H9 (cell line): ENCODE measurements around the gene VIPR2. TPM values are rescaled to one million over a fixed set of nuclear protein-coding genes. Genes with fewer than 3 reads are reported as not detected.
A peak's percentile ranks its signal among the peaks of the same experiment; 100 is the strongest.

ENCODE experiments used
- DNase-seq: peaks from one replicate; pipeline ENCODE4 v3.0.0-alpha.2; 2017
- H2AFZ ChIP-seq: one replicate; pipeline ENCODE4 v1.6.1; 2013; ENCODE audit warnings: mild to moderate bottlenecking, low read length, control low read depth, moderate library complexity
- H2AK5ac ChIP-seq: 2 replicates; pipeline ENCODE4 v1.6.1; 2013; ENCODE audit warnings: low read length, control low read depth, mixed read lengths; ENCODE audit not compliant: insufficient read length
- H2BK120ac ChIP-seq: one replicate; pipeline ENCODE4 v1.6.1; 2013; ENCODE audit warnings: low read depth, mild to moderate bottlenecking, low read length, control low read depth, inconsistent platforms; ENCODE audit not compliant: poor library complexity, severe bottlenecking
- H2BK12ac ChIP-seq: 2 replicates; pipeline ENCODE4 v1.6.1; 2013; ENCODE audit warnings: low read length, control low read depth, mixed read lengths, low read depth; ENCODE audit not compliant: insufficient read length
- H2BK15ac ChIP-seq: 2 replicates; pipeline ENCODE4 v1.6.1; 2013; ENCODE audit warnings: low read depth, low read length, control low read depth
- H2BK20ac ChIP-seq: one replicate; pipeline ENCODE4 v1.6.1; 2013; ENCODE audit warnings: low read depth, mild to moderate bottlenecking, low read length, control low read depth, inconsistent platforms; ENCODE audit not compliant: poor library complexity, severe bottlenecking
- H2BK5ac ChIP-seq: 2 replicates; pipeline ENCODE4 v1.6.1; 2013; ENCODE audit warnings: low read length, control low read depth, mixed read lengths; ENCODE audit not compliant: insufficient read length
- H3K14ac ChIP-seq: 2 replicates; pipeline ENCODE4 v1.6.1; 2013; ENCODE audit warnings: low read length, control low read depth; ENCODE audit not compliant: insufficient read depth
- H3K18ac ChIP-seq: 2 replicates; pipeline ENCODE4 v1.6.1; 2013; ENCODE audit warnings: low read depth, mild to moderate bottlenecking, mixed read lengths, low read length, control low read depth; ENCODE audit not compliant: insufficient read length
- H3K23ac ChIP-seq: 2 replicates; pipeline ENCODE4 v1.6.1; 2013; ENCODE audit warnings: low read length, control low read depth, mixed read lengths, low read depth; ENCODE audit not compliant: insufficient read length
- H3K23me2 ChIP-seq: 2 replicates; pipeline ENCODE4 v1.6.1; 2013; ENCODE audit warnings: low read depth, mild to moderate bottlenecking, mixed read lengths, low read length, control low read depth; ENCODE audit not compliant: insufficient read length, poor library complexity, severe bottlenecking
- H3K27ac ChIP-seq: 2 replicates; pipeline ENCODE4 v1.5.1; 2013; ENCODE audit warnings: low read length, control low read depth, mixed read lengths, low read depth; ENCODE audit not compliant: insufficient read length
- H3K27me3 ChIP-seq: 2 replicates; pipeline ENCODE4 v1.6.1; 2013; ENCODE audit warnings: low read length, control low read depth, inconsistent platforms; ENCODE audit not compliant: insufficient read depth
- H3K4ac ChIP-seq: 2 replicates; pipeline ENCODE4 v1.6.1; 2013; ENCODE audit warnings: low read depth, mild to moderate bottlenecking, control low read depth, inconsistent platforms, low read length, moderate library complexity
- H3K4me1 ChIP-seq: 2 replicates; pipeline ENCODE4 v1.6.1; 2013; ENCODE audit warnings: low read length, control low read depth, inconsistent platforms; ENCODE audit not compliant: insufficient read depth
- H3K4me2 ChIP-seq: 2 replicates; pipeline ENCODE4 v1.6.1; 2013; ENCODE audit warnings: low read length, control low read depth, mixed read lengths; ENCODE audit not compliant: insufficient read length, insufficient read depth
- H3K56ac ChIP-seq: 2 replicates; pipeline ENCODE4 v1.6.1; 2013; ENCODE audit warnings: low read depth, mild to moderate bottlenecking, mixed read lengths, low read length, control low read depth; ENCODE audit not compliant: insufficient read length
- H3K79me1 ChIP-seq: 2 replicates; pipeline ENCODE4 v1.6.1; 2013; ENCODE audit warnings: low read depth, mild to moderate bottlenecking, moderate library complexity, low read length, control low read depth, inconsistent platforms; ENCODE audit not compliant: insufficient read depth, poor library complexity, severe bottlenecking
- H3K79me2 ChIP-seq: 2 replicates; pipeline ENCODE4 v1.6.1; 2013; ENCODE audit warnings: low read length, control low read depth, inconsistent platforms; ENCODE audit not compliant: insufficient read depth
- H3K9ac ChIP-seq: 2 replicates; pipeline ENCODE4 v1.6.1; 2013; ENCODE audit warnings: low read length, control low read depth, mixed read lengths; ENCODE audit not compliant: insufficient read length; ENCODE audit errors: extremely low read depth
- H3K9me3 ChIP-seq: one replicate; pipeline ENCODE4 v1.6.1; 2013; ENCODE audit warnings: low read depth, low read length, inconsistent platforms; ENCODE audit not compliant: control insufficient read depth
- H3T11ph ChIP-seq: one replicate; pipeline ENCODE4 v1.6.1; 2013; ENCODE audit warnings: mild to moderate bottlenecking, low read length, control low read depth, inconsistent platforms
- H4K20me1 ChIP-seq: one replicate; pipeline ENCODE4 v1.6.1; 2013; ENCODE audit not compliant: control insufficient read depth, insufficient read length, insufficient read depth
- H4K5ac ChIP-seq: 2 replicates; pipeline ENCODE4 v1.6.1; 2013; ENCODE audit warnings: low read depth, mild to moderate bottlenecking, mixed read lengths, low read length, control low read depth; ENCODE audit not compliant: insufficient read length
- H4K8ac ChIP-seq: replicated peaks from 2 replicates; pipeline ENCODE4 v1.6.1; 2013; ENCODE audit warnings: low read length, control low read depth, mixed read lengths, low read depth; ENCODE audit not compliant: insufficient read length
- H4K91ac ChIP-seq: 2 replicates; pipeline ENCODE4 v1.6.1; 2013; ENCODE audit warnings: low read depth, mild to moderate bottlenecking, moderate library complexity, mixed read lengths, low read length, control low read depth; ENCODE audit not compliant: insufficient read length
- H3K27ac Mint-ChIP-seq, 3 experiments: 2 replicates in 2 of 3; 3 replicates in 1 of 3; pipeline ENCODE4 v1.8.0; 2020 to 2021; ENCODE audit warnings: mixed read lengths in 3 of 3, mild to moderate bottlenecking in 1 of 3, moderate library complexity in 1 of 3
- H3K27me3 Mint-ChIP-seq: 2 replicates; pipeline ENCODE4 v1.8.0; 2021; ENCODE audit warnings: low read depth, mild to moderate bottlenecking, moderate library complexity, mixed read lengths
- H3K36me3 Mint-ChIP-seq, 3 experiments: 2 replicates in 2 of 3; 3 replicates in 1 of 3; pipeline ENCODE4 v1.8.0; 2020 to 2021; ENCODE audit warnings: low read depth in 3 of 3, mixed read lengths in 3 of 3; ENCODE audit not compliant: insufficient read depth in 1 of 3
- H3K4me1 Mint-ChIP-seq, 2 experiments: 2 replicates each; pipeline ENCODE4 v1.8.0; 2020; ENCODE audit warnings: mixed read lengths in 2 of 2
- H3K4me3 Mint-ChIP-seq, 2 experiments: 2 replicates in 1 of 2; 3 replicates in 1 of 2; pipeline ENCODE4 v1.8.0; 2020 to 2021; ENCODE audit warnings: mild to moderate bottlenecking in 2 of 2, mixed read lengths in 2 of 2, moderate library complexity in 1 of 2
- H3K9me3 Mint-ChIP-seq, 2 experiments: 2 replicates in 1 of 2; 3 replicates in 1 of 2; pipeline ENCODE4 v1.8.0; 2020; ENCODE audit warnings: mild to moderate bottlenecking in 2 of 2, mixed read lengths in 2 of 2, moderate library complexity in 1 of 2
- WGBS: extraction: QIAGEN DNeasy Blood & Tissue Kit; methylation state at CpG from one replicate; pipeline ENCODE4 v1.1.7; 2013; ENCODE audit warnings: missing lambda C conversion rate, low lambda C conversion rate, mixed read lengths; ENCODE audit not compliant: insufficient read length; ENCODE audit errors: extremely low coverage; 5-methylcytosine and 5-hydroxymethylcytosine counted together
- total RNA-seq: library from RNA; stranded (reverse); gene quantifications from 2 replicates; pipeline ENCODE4 v1.2.1, GENCODE V29; 2021
- TF ChIP-seq, protein P1 (sequence below): fragments of 200-600 bp; sonication (generic); conservative IDR thresholded peaks from 3 replicates; pipeline ENCODE4 v1.8.0; 2021; ENCODE audit warnings: antibody characterized with exemption, mild to moderate bottlenecking

The VIPR2 gene
- total RNA-seq, 1 experiment from 2014 or later: 1.6 TPM

DNA sequence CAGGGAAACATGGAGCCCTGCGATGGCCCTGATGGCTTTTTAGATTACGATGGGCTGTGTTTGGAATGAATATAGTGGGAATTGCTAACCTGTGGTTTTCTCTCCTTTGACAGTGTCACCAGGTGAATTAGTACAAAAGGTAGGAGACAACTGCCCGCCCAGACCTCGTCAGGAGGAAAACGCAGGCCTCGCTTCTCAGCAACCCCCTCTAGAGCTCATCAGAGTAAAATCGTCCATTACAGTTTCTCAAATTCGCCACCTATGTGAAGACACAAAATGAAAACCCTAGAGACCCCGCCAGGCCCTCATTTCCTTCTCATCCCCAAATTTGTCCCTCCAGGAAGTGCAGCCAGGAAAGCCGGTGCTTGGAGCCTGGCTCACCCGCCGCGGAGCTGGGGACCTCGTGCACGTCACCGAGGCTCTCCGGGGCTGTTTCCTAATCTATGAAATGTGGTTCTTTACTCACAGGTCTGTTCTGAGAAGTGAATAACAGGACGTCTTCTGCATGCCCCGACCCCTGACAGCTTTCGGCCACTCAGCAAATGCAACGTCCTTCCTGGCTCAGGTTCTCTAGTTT is 143.7 kb downstream of the VIPR2 start:
- Histone ChIP-seq H4K91ac (no peak overlapping the region), H2BK15ac (no peak overlapping the region), H4K8ac (no peak overlapping the region), H4K5ac (no peak overlapping the region), H2BK120ac (no peak overlapping the region), H3T11ph (no peak overlapping the region), H2AK5ac (no peak overlapping the region), H3K27me3 (peaks cover 4% of the 10 kb centered on the region; the same call in 1 of the 2 replicates), H3K56ac (no peak overlapping the region), H3K23ac (no peak overlapping the region), H3K9me3 (no peaks in the 10 kb centered on the region), H2BK5ac (no peak overlapping the region), H2AFZ (no peak overlapping the region), H3K27ac (no peak overlapping the region), H3K14ac (no peak overlapping the region), H3K23me2 (no peaks in the 10 kb centered on the region), H3K79me2 (no peaks in the 10 kb centered on the region), H3K4me1 (no peaks in the 10 kb centered on the region), H3K79me1 (no peaks in the 10 kb centered on the region), H2BK20ac (no peak overlapping the region), H3K4me2 (no peak overlapping the region), H3K18ac (no peak overlapping the region), H4K20me1 (no peaks in the 10 kb centered on the region), H3K9ac (no peak overlapping the region), H3K4ac (no peak overlapping the region), H2BK12ac (no peak overlapping the region)
- peaks cover under 1 to 6% of the 10 kb centered on the region in 2 experiments; a peak in 1 of 5 replicates for H3K9me3 Mint-ChIP-seq
- H3K27ac Mint-ChIP-seq: no peak overlapping the region
- peaks cover 0 to 3% (median 0%) of the 10 kb centered on the region in 3 experiments; a peak in 1 of 7 replicates for H3K36me3 Mint-ChIP-seq
- DNase-seq: peak; percentile 57
- no peak overlapping the region for H3K4me3 Mint-ChIP-seq
- peaks cover 19% of the 10 kb centered on the region for H3K27me3 Mint-ChIP-seq
- peaks cover 11 to 16% of the 10 kb centered on the region in 2 experiments; a peak in 3 of 4 replicates for H3K4me1 Mint-ChIP-seq
- no CpG with 5 or more reads among the region's 21 CpGs for WGBS
- TF ChIP-seq, protein P1, sequence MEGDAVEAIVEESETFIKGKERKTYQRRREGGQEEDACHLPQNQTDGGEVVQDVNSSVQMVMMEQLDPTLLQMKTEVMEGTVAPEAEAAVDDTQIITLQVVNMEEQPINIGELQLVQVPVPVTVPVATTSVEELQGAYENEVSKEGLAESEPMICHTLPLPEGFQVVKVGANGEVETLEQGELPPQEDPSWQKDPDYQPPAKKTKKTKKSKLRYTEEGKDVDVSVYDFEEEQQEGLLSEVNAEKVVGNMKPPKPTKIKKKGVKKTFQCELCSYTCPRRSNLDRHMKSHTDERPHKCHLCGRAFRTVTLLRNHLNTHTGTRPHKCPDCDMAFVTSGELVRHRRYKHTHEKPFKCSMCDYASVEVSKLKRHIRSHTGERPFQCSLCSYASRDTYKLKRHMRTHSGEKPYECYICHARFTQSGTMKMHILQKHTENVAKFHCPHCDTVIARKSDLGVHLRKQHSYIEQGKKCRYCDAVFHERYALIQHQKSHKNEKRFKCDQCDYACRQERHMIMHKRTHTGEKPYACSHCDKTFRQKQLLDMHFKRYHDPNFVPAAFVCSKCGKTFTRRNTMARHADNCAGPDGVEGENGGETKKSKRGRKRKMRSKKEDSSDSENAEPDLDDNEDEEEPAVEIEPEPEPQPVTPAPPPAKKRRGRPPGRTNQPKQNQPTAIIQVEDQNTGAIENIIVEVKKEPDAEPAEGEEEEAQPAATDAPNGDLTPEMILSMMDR: peak; percentile 56
